Measurements from ENCODE around the gene SLC35D1. TPM values are rescaled to one million over a fixed set of nuclear protein-coding genes. Genes with fewer than 3 reads are reported as not detected.

The SLC35D1 gene
- total RNA-seq, 4 donors from 2014 or later: 7.5 to 9.4 (median 8.2) TPM

DNA sequence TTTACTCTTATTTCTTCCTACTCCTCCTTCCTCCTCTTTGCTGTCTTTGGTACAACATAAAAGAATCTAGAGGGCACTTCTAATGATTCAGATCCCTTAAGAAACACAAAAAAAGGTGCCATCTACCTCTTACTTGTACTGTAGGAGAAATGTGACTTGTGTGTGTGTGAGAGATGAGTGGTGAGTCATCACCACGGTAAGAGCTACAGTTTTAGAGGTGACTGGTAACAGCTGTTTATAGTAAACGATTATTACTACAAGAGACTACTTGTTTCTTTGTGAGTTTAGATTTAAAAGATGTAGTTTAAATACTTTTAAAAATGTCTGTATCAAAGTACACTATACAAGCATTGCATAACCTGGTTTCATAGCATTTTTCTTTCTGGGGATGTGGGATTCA, 40.4 kb downstream of the SLC35D1 start:
- H3K27ac ChIP-seq (replicated peaks in 1 of 4): peak overlapping the region in 1 of 4 donors; percentile 11
- H3K4me1 ChIP-seq: peaks cover 0 to 18% (median 13%) of the 10 kb centered on the region in 4 donors
- no peak for TF ChIP-seq POLR2AphosphoS5 (IDR thresholded peaks at IDR 0.05)
- TF ChIP-seq, protein P1, sequence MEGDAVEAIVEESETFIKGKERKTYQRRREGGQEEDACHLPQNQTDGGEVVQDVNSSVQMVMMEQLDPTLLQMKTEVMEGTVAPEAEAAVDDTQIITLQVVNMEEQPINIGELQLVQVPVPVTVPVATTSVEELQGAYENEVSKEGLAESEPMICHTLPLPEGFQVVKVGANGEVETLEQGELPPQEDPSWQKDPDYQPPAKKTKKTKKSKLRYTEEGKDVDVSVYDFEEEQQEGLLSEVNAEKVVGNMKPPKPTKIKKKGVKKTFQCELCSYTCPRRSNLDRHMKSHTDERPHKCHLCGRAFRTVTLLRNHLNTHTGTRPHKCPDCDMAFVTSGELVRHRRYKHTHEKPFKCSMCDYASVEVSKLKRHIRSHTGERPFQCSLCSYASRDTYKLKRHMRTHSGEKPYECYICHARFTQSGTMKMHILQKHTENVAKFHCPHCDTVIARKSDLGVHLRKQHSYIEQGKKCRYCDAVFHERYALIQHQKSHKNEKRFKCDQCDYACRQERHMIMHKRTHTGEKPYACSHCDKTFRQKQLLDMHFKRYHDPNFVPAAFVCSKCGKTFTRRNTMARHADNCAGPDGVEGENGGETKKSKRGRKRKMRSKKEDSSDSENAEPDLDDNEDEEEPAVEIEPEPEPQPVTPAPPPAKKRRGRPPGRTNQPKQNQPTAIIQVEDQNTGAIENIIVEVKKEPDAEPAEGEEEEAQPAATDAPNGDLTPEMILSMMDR (IDR thresholded peaks at IDR 0.05): no peak
- no peak for TF ChIP-seq EP300 (IDR thresholded peaks at IDR 0.05)
- no peak for TF ChIP-seq POLR2A (IDR thresholded peaks at IDR 0.05; ENCODE audit: low read depth)
- WGBS: 35% methylated on average over 2 of the region's 2 CpGs
- no peaks in the 10 kb centered on the region for H3K9me3 ChIP-seq
- no peak for DNase-seq (ENCODE audit: extremely low spot score)
- no peaks in the 10 kb centered on the region for H3K27me3 ChIP-seq
- H3K4me3 ChIP-seq: no peak overlapping the region
- intact Hi-C loops (cut with DNase I): no loop called here
- H3K36me3 ChIP-seq: peaks cover under 1 to 30% (median 11%) of the 10 kb centered on the region in 4 donors

DNA sequence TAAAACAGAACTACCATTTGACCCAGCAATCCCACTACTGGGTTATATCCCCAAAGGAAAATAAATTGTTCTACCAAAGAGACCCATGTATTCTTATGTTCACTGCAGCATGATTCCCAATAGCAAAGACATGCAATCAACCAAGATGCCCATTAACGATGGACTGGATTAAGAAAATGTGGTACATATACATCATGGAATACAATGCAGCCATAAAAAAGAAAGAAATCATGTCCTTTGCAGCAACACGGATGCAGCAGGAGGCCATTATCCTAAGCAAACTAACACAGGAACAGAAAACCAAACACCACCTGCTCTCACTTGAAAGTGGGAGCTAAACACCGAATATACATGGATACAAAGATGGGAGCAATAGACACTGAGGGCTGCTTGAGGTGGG, 44.2 kb downstream of the SLC35D1 start:
- Histone ChIP-seq H3K27ac (replicated peaks in 1 of 4) (no peak overlapping the region), H3K9me3 (no peaks in the 10 kb centered on the region), H3K36me3 (peaks cover 7 to 40% (median 13%) of the 10 kb centered on the region in 4 donors), H3K4me1 (peaks cover 5 to 15% (median 7%) of the 10 kb centered on the region in 4 donors), H3K4me3 (no peak overlapping the region), H3K27me3 (no peaks in the 10 kb centered on the region)
- intact Hi-C loops (cut with DNase I): no loop called here
- TF ChIP-seq POLR2A (IDR thresholded peaks at IDR 0.05; ENCODE audit: low read depth): no peak
- TF ChIP-seq, protein P1 (IDR thresholded peaks at IDR 0.05): no peak
- TF ChIP-seq POLR2AphosphoS5 (IDR thresholded peaks at IDR 0.05): no peak
- no peak for TF ChIP-seq EP300 (IDR thresholded peaks at IDR 0.05)
- DNase-seq (ENCODE audit: extremely low spot score): no peak
- 100% methylated on average over 3 of the region's 3 CpGs for WGBS

DNA sequence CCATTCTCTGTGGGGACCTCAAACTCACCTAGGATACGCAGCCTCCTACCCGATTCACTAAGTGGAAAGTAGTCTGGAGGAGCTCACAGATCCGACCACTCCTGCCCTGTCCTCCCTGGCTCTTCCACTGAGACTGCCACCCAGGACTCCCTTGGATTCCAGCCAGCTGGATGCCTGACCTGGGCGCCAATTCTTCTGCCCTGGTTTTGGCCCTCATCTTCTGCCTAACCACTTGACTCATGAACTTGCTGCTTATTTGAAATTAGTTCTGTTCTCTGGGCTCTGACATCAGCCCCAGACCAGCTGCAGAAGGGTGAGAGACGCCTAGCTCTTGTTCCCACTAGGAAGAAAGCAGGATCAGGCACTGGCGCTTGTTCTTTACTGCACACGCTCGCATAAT, 48.9 kb downstream of the SLC35D1 start:
- intact Hi-C loops (cut with DNase I): no loop called here
- Histone ChIP-seq H3K27ac (replicated peaks in 1 of 4) (no peak overlapping the region), H3K9me3 (no peaks in the 10 kb centered on the region), H3K4me3 (no peak overlapping the region), H3K27me3 (no peaks in the 10 kb centered on the region), H3K4me1 (peaks cover 21 to 35% (median 23%) of the 10 kb centered on the region in 4 donors), H3K36me3 (peaks cover 9 to 39% (median 18%) of the 10 kb centered on the region in 4 donors)
- TF ChIP-seq EP300 (IDR thresholded peaks at IDR 0.05): no peak
- TF ChIP-seq, protein P1 (IDR thresholded peaks at IDR 0.05): no peak
- TF ChIP-seq POLR2A (IDR thresholded peaks at IDR 0.05; ENCODE audit: low read depth): no peak
- TF ChIP-seq POLR2AphosphoS5 (IDR thresholded peaks at IDR 0.05): no peak
- no peak for DNase-seq (ENCODE audit: extremely low spot score)
- 88% methylated on average over 8 of the region's 8 CpGs for WGBS

DNA sequence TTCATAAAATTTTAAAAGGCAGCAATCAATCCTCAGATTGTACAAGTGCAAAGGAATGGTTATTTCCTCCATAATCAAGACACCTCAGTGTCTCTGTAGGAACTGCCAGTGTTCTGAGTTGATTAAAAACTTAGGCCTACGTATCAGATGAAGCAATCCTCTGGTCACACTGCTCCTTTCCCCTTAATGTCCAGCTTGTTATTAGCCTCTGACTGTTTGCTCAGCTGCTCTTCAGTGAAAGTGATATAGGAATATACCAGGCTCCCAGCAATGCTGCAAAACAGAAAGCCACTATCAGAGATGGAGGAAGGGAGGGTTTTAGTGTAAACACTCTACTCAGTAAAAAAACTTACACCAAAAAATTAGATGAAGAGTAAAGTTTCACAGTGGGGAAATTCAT, 49.8 kb downstream of the SLC35D1 start:
- H3K27ac ChIP-seq (replicated peaks in 1 of 4): no peak overlapping the region
- peaks cover 22 to 41% (median 29%) of the 10 kb centered on the region in 4 donors for H3K4me1 ChIP-seq
- no peak for DNase-seq (ENCODE audit: extremely low spot score)
- intact Hi-C loops (cut with DNase I): no loop called here
- 79% methylated on average over 1 of the region's 1 CpG for WGBS
- no peak for TF ChIP-seq POLR2A (IDR thresholded peaks at IDR 0.05; ENCODE audit: low read depth)
- TF ChIP-seq, protein P1 (IDR thresholded peaks at IDR 0.05): no peak
- no peak for TF ChIP-seq EP300 (IDR thresholded peaks at IDR 0.05)
- no peak for TF ChIP-seq POLR2AphosphoS5 (IDR thresholded peaks at IDR 0.05)
- H3K27me3 ChIP-seq: no peaks in the 10 kb centered on the region
- H3K9me3 ChIP-seq: no peaks in the 10 kb centered on the region
- peaks cover 9 to 33% (median 21%) of the 10 kb centered on the region in 4 donors for H3K36me3 ChIP-seq
- H3K4me3 ChIP-seq: no peak overlapping the region

All from esophagus muscularis mucosa (tissue), 4 donors.